Panc1 (cell line): Measurements from ENCODE around the gene ACP7. TPM values are rescaled to one million over a fixed set of nuclear protein-coding genes. Genes with fewer than 3 reads are reported as not detected.

ENCODE experiments used
- ATAC-seq: fragments of 200-7000 bp; cut with Tn5 transposase; 2 replicates; pipeline ENCODE4 v1.9.1; 2020; ENCODE audit warnings: mild to moderate bottlenecking, moderate library complexity
- BruUV-seq: library from RNA; stranded (reverse); fragments of 400-500 nt; replicated peaks from 2 replicates; lab custom pipeline; 2021; lab: Mats Ljungman, UMichigan
- CTCF ChIA-PET: fragments of 300-600 bp; sonication (Branson Sonifier 250); formaldehyde crosslinking; loops from one replicate; lab custom pipeline; 2022; ENCODE audit warnings: antibody characterized with exemption; lab: Charles Lee
- POLR2A ChIA-PET: fragments of 300-600 bp; sonication (Branson Sonifier 250); formaldehyde crosslinking; loops from one replicate; lab custom pipeline; 2022; ENCODE audit warnings: antibody characterized with exemption; lab: Charles Lee
- DNase-seq: peaks from one replicate; pipeline ENCODE4 v3.0.0-alpha.2; 2010; ENCODE audit warnings: low read depth, low spot score
- H3K27ac ChIP-seq: 2 replicates; pipeline ENCODE4 v1.5.1; 2011; ENCODE audit warnings: mild to moderate bottlenecking, low read length, inconsistent platforms
- H3K27me3 ChIP-seq: fragments of 200-500 bp; sonication (Bioruptor generic); 2 replicates; pipeline ENCODE4 v1.6.0; 2014; ENCODE audit warnings: low read length, inconsistent platforms; ENCODE audit not compliant: control insufficient read depth, insufficient read depth
- H3K36me3 ChIP-seq: fragments of 200-500 bp; sonication (Bioruptor generic); 2 replicates; pipeline ENCODE4 v1.5.1; 2014; ENCODE audit warnings: inconsistent platforms, mild to moderate bottlenecking, low read length, moderate library complexity; ENCODE audit not compliant: control insufficient read depth, insufficient read depth
- H3K4me1 ChIP-seq: 2 replicates; pipeline ENCODE4 v1.5.1; 2011; ENCODE audit warnings: inconsistent platforms, mild to moderate bottlenecking, low read length, moderate library complexity; ENCODE audit not compliant: control insufficient read depth, insufficient read depth
- H3K4me3 ChIP-seq, 2 experiments: 2 replicates each; pipeline ENCODE4 v1.5.1; 2011 to 2012; ENCODE audit warnings: low read depth in 2 of 2, low read length in 2 of 2, mild to moderate bottlenecking in 2 of 2, inconsistent platforms in 1 of 2, moderate library complexity in 1 of 2
- H3K9me3 ChIP-seq: fragments of 200-500 bp; sonication (Bioruptor generic); 2 replicates; pipeline ENCODE4 v1.5.1; 2014; ENCODE audit warnings: low read depth, mild to moderate bottlenecking, inconsistent platforms, low read length, moderate library complexity; ENCODE audit not compliant: control insufficient read depth, insufficient read depth
- CTCF ChIP-seq: fragments of 450-650 bp; IDR thresholded peaks from 2 replicates; pipeline ENCODE4 v1.5.1; 2017; ENCODE audit warnings: mild to moderate bottlenecking
- POLR2AphosphoS5 ChIP-seq: IDR thresholded peaks from 2 replicates; pipeline ENCODE4 v1.6.1; 2012; ENCODE audit warnings: mild to moderate bottlenecking, low read depth, low read length, moderate library complexity
- SIN3A ChIP-seq: IDR thresholded peaks from 2 replicates; pipeline ENCODE4 v1.6.1; 2012; ENCODE audit warnings: low read depth, mild to moderate bottlenecking, low read length, moderate library complexity, borderline replicate concordance; ENCODE audit not compliant: insufficient read depth
- TCF7L2 ChIP-seq: IDR thresholded peaks from 2 replicates; pipeline ENCODE4 v1.6.1; 2011; ENCODE audit warnings: mild to moderate bottlenecking, low read depth, low read length, inconsistent platforms
- in situ Hi-C: cut with HindIII; loops from 2 replicates; pipeline ENCODE4 v1.10.0; 2016; ENCODE audit warnings: low sequenced_read_pairs, low pct_unique_long_range_greater_than_20kb
- intact Hi-C: fragments of 100-400 bp; cut with micrococcal nuclease; formaldehyde crosslinking; loops from one replicate; pipeline ENCODE4 v1.10.0; 2022; ENCODE audit not compliant: unreplicated experiment
- total RNA-seq: library from RNA; stranded (reverse); gene quantifications from one replicate; pipeline ENCODE4 v1.2.1, GENCODE V29; 2021; ENCODE audit not compliant: unreplicated experiment
- TF ChIP-seq, protein P1 (sequence below), 2 experiments: IDR thresholded peaks; 2 replicates each; pipeline ENCODE4 v1.6.1; 2011 to 2012; ENCODE audit warnings: low read depth in 2 of 2, control low read depth in 1 of 2, low read length in 1 of 2, mild to moderate bottlenecking in 1 of 2, moderate library complexity in 1 of 2; ENCODE audit not compliant: insufficient read depth in 1 of 2

ACP7 gene
- total RNA-seq, 1 experiment from 2014 or later: 10.3 TPM

DNA sequence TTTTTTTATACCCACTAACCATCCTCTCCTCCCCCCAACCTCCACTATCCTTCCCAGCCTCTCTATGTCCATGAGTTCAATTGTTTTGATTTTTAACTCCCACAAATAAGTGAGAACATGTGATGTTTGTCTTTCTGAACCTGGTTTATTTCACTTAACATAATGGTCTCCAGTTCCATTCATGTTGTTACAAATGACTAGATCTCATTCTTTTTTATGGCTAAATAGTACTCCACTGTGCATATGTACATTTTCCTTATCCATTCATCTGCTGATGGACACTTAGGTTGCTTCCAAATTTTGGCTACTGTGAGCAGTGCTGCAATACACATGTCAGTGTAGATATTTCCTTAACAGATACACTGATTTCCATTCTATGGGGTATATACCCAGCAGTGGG, 24.9 kb upstream of the ACP7 start:
- Histone ChIP-seq H3K27ac (no peak overlapping the region), H3K4me1 (peaks cover 4% of the 10 kb centered on the region), H3K4me3 (no peak overlapping the region), H3K36me3 (no peaks in the 10 kb centered on the region), H3K9me3 (peaks cover 4% of the 10 kb centered on the region; the same call in 1 of the 2 replicates), H3K27me3 (no peaks in the 10 kb centered on the region)
- DNase-seq (no peak), ATAC-seq (no peak)
- CTCF ChIA-PET: interaction anchor here (0.5 to 0.9 kb wide), 3 partner anchors 21 to 439 kb away, joined by 3 to 20 read pairs (median 4); partner anchors contain the start of gene DLL3
- intact Hi-C loops: loop anchor here (10.0 kb wide), 1 partner anchor 1075 kb away; no protein-coding TSS in a partner anchor
- BruUV-seq: no TSS peak
- POLR2A ChIA-PET: no interaction called here
- in situ Hi-C loops: no loop called here
- TF ChIP-seq, protein P1, sequence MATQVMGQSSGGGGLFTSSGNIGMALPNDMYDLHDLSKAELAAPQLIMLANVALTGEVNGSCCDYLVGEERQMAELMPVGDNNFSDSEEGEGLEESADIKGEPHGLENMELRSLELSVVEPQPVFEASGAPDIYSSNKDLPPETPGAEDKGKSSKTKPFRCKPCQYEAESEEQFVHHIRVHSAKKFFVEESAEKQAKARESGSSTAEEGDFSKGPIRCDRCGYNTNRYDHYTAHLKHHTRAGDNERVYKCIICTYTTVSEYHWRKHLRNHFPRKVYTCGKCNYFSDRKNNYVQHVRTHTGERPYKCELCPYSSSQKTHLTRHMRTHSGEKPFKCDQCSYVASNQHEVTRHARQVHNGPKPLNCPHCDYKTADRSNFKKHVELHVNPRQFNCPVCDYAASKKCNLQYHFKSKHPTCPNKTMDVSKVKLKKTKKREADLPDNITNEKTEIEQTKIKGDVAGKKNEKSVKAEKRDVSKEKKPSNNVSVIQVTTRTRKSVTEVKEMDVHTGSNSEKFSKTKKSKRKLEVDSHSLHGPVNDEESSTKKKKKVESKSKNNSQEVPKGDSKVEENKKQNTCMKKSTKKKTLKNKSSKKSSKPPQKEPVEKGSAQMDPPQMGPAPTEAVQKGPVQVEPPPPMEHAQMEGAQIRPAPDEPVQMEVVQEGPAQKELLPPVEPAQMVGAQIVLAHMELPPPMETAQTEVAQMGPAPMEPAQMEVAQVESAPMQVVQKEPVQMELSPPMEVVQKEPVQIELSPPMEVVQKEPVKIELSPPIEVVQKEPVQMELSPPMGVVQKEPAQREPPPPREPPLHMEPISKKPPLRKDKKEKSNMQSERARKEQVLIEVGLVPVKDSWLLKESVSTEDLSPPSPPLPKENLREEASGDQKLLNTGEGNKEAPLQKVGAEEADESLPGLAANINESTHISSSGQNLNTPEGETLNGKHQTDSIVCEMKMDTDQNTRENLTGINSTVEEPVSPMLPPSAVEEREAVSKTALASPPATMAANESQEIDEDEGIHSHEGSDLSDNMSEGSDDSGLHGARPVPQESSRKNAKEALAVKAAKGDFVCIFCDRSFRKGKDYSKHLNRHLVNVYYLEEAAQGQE (IDR thresholded peaks at IDR 0.05; ENCODE audit: insufficient read depth in 1 of 2, low read depth in 2 of 2, low read length in 1 of 2): no peak
- no peak for TF ChIP-seq CTCF
- no peak for TF ChIP-seq POLR2AphosphoS5
- no peak for TF ChIP-seq TCF7L2
- no peak for TF ChIP-seq SIN3A

DNA sequence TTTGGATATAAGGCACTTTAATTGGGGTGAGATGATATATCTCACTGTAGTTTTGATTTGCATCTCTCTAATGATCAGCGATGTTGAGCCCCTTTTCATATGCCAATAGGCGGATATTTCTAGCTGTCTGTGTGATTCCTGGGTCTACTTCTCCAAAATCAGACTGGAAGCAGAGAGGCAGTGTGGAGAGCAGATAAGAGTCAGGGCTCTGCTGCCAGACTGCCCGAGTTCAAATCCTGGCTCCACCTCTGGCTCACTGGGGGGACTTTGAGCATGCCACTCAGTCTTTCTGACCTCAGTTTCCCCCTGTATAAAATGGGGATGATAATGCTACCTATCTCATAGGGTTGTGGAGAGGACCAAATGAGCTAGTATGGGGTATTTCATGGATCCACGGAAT, 24.0 kb upstream of the ACP7 start:
- ATAC-seq (no peak), DNase-seq (no peak)
- H3K4me3 ChIP-seq: no peak overlapping the region
- H3K36me3 ChIP-seq: no peaks in the 10 kb centered on the region
- ChIA-PET CTCF (interaction anchor here (0.5 to 0.9 kb wide), 4 partner anchors 22 to 577 kb away, joined by 3 to 20 read pairs (median 5); partner anchors contain the start of gene DLL3), POLR2A (interaction anchor here (0.7 kb wide), 1 partner anchor 1222 kb away, joined by 14 read pairs; no protein-coding TSS in a partner anchor)
- H3K4me1 ChIP-seq: peaks cover 10% of the 10 kb centered on the region
- peaks cover 4% of the 10 kb centered on the region; the same call in 1 of the 2 replicates for H3K9me3 ChIP-seq
- intact Hi-C loops: loop anchor here (2.0 kb wide), 1 partner anchor 745 kb away; no protein-coding TSS in a partner anchor
- H3K27me3 ChIP-seq: no peaks in the 10 kb centered on the region
- no peak overlapping the region for H3K27ac ChIP-seq
- in situ Hi-C loops: loop anchor here (5.0 to 10.0 kb wide), 3 partner anchors 55 to 995 kb away; partner anchors contain the start of gene ZNF780B
- BruUV-seq: no TSS peak
- TF ChIP-seq, protein P1 (IDR thresholded peaks at IDR 0.05; ENCODE audit: insufficient read depth in 1 of 2, low read depth in 2 of 2, low read length in 1 of 2): no peak
- no peak for TF ChIP-seq TCF7L2
